ENCODE measurements around the gene TFAP2C.

TFAP2C gene

GRCh38 chr20:56688106-56688505, 59.0 kb downstream of the TFAP2C start:
- TF ChIP-seq POLR2AphosphoS5 (IDR thresholded peaks at IDR 0.05; ENCODE audit: low read depth, low read length) (no peak), TAF1 (IDR thresholded peaks at IDR 0.05; ENCODE audit: borderline replicate concordance, insufficient read depth, low read length) (no peak), FOXP2 (optimal IDR thresholded peaks at IDR 0.05; ENCODE audit: borderline replicate concordance, extremely low read depth, extremely low read length, insufficient read depth) (no peak), REST (IDR thresholded peaks at IDR 0.05; ENCODE audit: insufficient read depth in 1 of 2, low read depth in 2 of 2, low read length in 2 of 2) (no peak), SIN3A (IDR thresholded peaks at IDR 0.05; ENCODE audit: borderline replicate concordance, insufficient read depth, low read length) (no peak)

All from PFSK-1 (cell line).